SH-SY5Y (cell line): Measurements from ENCODE around the gene SPDYE6.
"Not testable (repeated sequence)": the region's sequence is repeated elsewhere in the genome, so short reads cannot be mapped to it uniquely, and the experiment has no call there.

Experiments
- GATA2 ChIP-seq: IDR thresholded peaks from 2 replicates; pipeline ENCODE4 v1.6.1; 2011; ENCODE audit warnings: mild to moderate bottlenecking, low read depth, low read length
- GATA3 ChIP-seq: IDR thresholded peaks from 2 replicates; pipeline ENCODE4 v1.6.1; 2011; ENCODE audit warnings: low read depth, mild to moderate bottlenecking, low read length, moderate library complexity

The SPDYE6 gene, protein sequence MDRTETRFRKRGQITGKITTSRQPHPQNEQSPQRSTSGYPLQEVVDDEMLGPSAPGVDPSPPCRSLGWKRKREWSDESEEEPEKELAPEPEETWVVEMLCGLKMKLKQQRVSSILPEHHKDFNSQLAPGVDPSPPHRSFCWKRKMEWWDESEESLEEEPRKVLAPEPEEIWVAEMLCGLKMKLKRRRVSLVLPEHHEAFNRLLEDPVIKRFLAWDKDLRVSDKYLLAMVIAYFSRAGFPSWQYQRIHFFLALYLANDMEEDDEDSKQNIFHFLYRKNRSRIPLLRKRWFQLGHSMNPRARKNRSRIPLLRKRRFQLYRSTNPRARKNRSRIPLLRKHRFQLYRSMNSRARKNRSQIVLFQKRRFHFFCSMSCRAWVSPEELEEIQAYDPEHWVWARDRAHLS

GRCh38 chr7:102356344-102356743 is at the start of gene SPDYE6:
TSS of gene SPDYE6 (minus strand) at chr7:102356444. CDS start at chr7:102356023, 421 bp downstream.
- not testable (repeated sequence) for TF ChIP-seq GATA3, GATA2

DNA sequence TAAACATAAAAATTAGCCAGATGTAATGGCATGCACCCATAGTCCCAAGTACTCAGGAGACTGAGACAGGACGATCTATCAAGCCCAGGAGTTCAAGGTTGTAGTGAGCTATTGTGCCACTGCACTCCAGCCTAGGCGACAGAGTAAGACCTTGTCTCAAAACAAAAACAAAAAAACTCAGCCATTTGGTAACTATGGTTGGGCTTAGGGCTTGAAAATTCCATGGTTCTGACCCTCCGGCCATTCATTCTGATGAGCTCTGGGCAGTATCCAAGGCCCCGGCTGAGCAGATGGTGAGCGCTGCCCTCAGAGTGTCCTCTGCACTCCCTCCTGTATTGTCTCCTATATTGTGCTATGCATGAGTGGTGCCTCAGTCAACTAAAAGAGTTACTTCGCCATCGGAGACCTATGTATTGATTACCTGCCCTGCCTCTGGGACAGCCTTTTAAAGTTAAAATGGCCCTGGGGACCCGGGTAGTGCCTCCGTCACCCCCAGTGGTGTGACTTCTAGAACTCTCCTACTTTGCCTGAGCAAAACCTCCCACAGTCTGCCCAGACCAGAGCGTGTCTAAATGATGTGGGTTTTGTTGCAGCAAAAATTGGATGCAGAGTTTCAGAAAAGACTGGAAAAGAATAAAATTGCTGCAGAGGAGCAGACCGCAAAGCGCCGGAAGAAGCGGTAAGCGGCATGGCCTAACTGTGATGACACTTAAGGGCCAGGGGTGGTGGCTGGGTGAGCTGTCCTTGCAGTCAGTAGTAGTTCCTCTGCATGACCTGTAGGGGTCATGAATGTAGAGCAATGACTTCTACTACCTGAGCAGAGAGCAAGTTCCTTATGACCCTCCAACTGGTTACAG is 48.0 kb upstream of the SPDYE6 start:
- no peak for TF ChIP-seq GATA2
- no peak for TF ChIP-seq GATA3

- TF ChIP-seq GATA2 (no peak), GATA3 (no peak)
These were observed 47.3 kb upstream of the SPDYE6 start for GRCh38 chr7:102403563-102403962.

- TF ChIP-seq GATA2 (no peak), GATA3 (no peak)
These were observed 44.1 kb upstream of the SPDYE6 start for GRCh38 chr7:102400360-102400759.

GRCh38 chr7:102398543-102398942 is 42.3 kb upstream of the SPDYE6 start:
- no peak for TF ChIP-seq GATA3
- TF ChIP-seq GATA2 = no peak

- TF ChIP-seq GATA3 (no peak), GATA2 (no peak)
These were observed 40.4 kb upstream of the SPDYE6 start for GRCh38 chr7:102396710-102397019.

- TF ChIP-seq GATA2 (peak; percentile 39; the same call in 1 of the 2 replicates), GATA3 (no peak)
These were observed 39.8 kb upstream of the SPDYE6 start, which contains the start of gene PRKRIP1 for GRCh38 chr7:102395873-102396709. TSS of gene PRKRIP1 (plus strand) at chr7:102396363. CDS start at chr7:102396412, 49 bp downstream.

DNA sequence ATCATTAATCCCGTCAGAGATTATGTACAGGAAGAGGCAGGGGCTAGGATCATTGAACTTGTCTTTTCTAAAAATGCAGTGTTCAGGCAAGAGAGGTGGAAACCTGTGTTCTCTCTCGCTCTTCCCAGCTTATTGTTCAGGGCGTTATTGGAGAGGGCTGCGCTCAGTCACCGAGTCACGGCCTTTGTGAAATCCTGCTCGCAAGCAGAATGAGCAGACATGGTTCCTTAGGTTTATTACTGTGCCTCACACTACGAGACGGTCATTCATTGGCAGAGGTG is 39.3 kb upstream of the SPDYE6 start:
- no peak for TF ChIP-seq GATA2
- no peak for TF ChIP-seq GATA3

DNA sequence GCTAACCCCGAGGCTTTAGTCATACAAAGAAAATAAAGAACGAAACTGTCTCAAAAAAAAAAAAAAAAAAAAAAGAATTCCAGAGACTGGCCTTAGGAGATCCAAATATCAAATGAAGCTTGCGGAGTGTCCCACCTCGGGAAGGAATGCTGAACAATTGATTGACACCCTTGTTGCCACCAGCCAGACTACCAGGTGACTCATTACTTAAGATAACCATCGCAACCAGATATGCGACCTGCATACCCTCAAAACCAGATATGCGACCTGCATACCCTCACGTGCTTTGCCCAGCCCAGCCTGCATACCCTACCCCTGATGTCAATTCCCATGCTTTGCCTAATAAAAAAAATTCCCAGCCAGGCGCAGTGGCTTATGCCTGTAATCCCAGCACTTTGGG is 37.2 kb upstream of the SPDYE6 start:
- no peak for TF ChIP-seq GATA3
- TF ChIP-seq GATA2 = no peak

DNA sequence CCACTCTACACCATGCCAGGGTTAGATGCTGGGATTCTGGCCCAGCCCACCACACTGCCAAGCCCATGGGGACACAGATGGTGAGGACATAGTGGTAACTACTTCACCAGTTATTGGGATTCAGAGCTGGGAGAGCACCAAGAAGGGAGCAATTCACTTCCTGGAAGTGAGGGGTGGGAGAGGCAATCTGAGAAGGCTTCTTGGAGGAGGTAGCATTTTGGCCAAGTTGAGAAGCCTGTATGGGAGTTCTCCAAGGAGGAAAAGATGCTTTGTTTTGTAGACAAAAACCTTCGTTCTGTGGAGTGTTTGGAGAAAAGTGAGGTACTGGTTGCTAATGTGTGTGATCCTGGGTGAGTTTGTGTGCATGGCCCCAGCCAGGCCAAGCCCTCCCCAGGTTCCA is 36.1 kb upstream of the SPDYE6 start:
- TF ChIP-seq GATA3 (no peak), GATA2 (no peak)

DNA sequence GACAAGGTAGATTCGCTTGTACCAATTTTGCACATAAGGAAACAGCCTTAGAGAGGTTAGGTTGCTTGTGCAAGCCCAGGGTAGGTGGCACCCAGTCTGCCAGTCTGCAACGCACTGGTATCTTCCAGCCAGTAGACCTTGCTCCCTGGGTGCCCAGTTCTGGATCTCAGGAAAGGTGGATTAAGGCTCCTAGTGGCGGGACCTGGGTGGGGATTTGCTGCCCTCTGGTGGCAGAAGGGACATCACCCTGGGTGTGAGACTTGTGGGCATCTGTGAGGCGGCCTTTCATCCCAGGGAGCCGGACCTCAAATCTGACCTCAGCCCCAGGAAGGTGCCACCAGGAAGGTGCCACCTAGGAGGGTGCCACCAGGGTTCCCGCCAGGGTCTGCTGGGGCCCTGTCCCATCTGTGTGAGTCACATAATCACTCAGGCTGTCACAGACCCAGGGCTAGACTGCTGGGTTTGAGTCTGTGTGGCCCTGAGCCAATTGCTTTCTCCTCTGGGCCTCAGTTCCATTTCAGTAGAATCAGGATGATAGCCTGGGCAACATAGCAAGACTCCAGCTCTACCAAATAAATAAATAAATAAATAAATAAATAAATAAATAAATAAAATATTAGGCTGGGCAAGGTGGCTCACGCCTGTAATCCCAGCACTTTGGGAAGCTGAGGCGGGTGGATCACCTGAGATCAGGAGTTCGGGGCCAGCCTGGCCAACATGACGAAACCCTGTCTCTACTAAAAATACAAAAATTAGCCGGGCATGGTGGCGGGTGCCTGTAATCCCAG is 34.6 kb upstream of the SPDYE6 start:
- TF ChIP-seq GATA3 (no peak), GATA2 (no peak)

- no peak for TF ChIP-seq GATA3
- TF ChIP-seq GATA2 = no peak
These were observed 33.6 kb upstream of the SPDYE6 start for GRCh38 chr7:102389810-102390209.

DNA sequence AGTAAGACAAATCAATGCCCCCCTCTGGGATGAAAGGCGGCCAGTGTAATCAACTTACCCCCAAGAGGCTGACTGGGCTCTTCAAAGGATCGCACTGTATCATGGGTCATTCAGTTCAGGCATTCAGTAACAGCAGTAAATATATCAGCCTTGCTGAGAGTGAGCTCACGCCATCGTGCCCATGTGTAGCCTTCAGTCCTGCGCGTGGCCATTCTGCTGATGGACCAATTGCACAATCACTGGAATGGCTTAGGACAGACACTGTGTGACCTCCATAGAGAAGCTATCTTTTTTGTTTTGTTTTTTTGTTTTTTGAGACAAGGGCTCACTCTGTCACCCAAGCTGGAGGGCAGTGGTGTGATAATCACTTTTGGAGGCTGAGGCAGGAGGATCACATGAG is 30.8 kb upstream of the SPDYE6 start:
- TF ChIP-seq GATA3 = no peak
- no peak for TF ChIP-seq GATA2

DNA sequence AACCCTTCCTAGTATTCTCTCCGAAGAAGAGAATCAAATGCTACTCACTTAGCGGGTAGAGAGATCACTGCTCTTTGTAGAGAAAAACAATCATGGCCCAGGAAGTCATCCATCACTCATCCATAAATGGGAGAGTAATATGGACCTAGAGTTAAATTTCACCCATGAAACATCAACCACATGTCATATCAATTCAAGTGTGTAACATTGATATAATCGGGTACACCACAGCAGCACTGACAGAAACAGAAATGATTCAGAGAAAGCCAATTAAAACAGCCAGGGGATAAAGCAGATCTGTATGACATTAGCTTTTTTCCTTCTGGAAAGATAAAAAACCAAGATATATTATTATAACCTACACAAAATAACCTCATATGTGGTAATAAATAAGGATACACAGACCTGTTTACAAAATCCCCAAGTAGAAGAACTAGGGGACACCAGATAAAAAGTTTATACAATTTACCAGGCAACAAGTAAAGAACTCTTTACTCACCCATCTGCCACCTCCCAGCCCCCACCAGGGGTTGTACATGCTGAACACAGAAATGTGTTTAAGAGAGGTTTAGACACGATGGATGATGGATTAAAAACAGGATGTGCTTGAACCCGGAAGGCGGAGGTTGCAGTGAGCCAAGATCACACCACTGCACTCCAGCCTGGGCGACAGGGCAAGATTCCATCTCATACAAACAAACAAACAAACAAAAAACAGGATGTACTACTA is 25.6 kb upstream of the SPDYE6 start:
- TF ChIP-seq GATA3 = peak; percentile 75

DNA sequence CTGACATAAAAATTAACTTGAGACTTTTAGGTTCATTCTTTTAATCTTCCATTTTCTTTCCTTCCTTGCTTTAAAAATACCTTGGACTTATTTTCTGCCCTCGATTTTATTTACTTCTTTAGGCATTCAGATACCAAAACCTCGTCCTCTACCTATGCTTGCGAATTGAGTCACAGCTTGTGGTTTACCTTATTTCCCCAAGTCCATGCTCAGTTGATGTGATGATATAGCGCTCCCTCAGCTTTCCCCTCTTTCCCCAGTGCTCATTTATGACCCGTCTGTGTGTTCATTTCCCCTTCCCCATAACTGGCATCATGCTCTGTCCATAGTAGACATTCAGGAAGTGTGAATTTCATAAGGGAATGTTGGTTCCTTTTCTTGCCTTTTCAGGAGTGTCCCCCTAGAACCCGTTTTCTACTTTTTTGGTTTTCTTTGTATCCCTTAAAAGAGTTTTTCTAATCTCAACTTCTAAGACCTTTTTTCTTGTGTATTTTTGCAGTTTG is 20.8 kb upstream of the SPDYE6 start:
- no peak for TF ChIP-seq GATA3
- no peak for TF ChIP-seq GATA2
